HG02840 (cell line): ENCODE data around the gene RELCH.
A peak's percentile ranks its signal among the peaks of the same experiment; 100 is the strongest.
"Not testable (repeated sequence)": the region's sequence is repeated elsewhere in the genome, so short reads cannot be mapped to it uniquely, and the experiment has no call there.

Experiments used
- ATAC-seq: cut with Tn5 transposase; IDR thresholded peaks from one replicate; pipeline ENCODE4 v1.9.1; 2021; ENCODE audit warnings: mild to moderate bottlenecking, moderate library complexity, moderate number of reproducible peaks; ENCODE audit not compliant: unreplicated experiment, low FRiP score

The RELCH gene, protein sequence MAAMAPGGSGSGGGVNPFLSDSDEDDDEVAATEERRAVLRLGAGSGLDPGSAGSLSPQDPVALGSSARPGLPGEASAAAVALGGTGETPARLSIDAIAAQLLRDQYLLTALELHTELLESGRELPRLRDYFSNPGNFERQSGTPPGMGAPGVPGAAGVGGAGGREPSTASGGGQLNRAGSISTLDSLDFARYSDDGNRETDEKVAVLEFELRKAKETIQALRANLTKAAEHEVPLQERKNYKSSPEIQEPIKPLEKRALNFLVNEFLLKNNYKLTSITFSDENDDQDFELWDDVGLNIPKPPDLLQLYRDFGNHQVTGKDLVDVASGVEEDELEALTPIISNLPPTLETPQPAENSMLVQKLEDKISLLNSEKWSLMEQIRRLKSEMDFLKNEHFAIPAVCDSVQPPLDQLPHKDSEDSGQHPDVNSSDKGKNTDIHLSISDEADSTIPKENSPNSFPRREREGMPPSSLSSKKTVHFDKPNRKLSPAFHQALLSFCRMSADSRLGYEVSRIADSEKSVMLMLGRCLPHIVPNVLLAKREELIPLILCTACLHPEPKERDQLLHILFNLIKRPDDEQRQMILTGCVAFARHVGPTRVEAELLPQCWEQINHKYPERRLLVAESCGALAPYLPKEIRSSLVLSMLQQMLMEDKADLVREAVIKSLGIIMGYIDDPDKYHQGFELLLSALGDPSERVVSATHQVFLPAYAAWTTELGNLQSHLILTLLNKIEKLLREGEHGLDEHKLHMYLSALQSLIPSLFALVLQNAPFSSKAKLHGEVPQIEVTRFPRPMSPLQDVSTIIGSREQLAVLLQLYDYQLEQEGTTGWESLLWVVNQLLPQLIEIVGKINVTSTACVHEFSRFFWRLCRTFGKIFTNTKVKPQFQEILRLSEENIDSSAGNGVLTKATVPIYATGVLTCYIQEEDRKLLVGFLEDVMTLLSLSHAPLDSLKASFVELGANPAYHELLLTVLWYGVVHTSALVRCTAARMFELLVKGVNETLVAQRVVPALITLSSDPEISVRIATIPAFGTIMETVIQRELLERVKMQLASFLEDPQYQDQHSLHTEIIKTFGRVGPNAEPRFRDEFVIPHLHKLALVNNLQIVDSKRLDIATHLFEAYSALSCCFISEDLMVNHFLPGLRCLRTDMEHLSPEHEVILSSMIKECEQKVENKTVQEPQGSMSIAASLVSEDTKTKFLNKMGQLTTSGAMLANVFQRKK

DNA sequence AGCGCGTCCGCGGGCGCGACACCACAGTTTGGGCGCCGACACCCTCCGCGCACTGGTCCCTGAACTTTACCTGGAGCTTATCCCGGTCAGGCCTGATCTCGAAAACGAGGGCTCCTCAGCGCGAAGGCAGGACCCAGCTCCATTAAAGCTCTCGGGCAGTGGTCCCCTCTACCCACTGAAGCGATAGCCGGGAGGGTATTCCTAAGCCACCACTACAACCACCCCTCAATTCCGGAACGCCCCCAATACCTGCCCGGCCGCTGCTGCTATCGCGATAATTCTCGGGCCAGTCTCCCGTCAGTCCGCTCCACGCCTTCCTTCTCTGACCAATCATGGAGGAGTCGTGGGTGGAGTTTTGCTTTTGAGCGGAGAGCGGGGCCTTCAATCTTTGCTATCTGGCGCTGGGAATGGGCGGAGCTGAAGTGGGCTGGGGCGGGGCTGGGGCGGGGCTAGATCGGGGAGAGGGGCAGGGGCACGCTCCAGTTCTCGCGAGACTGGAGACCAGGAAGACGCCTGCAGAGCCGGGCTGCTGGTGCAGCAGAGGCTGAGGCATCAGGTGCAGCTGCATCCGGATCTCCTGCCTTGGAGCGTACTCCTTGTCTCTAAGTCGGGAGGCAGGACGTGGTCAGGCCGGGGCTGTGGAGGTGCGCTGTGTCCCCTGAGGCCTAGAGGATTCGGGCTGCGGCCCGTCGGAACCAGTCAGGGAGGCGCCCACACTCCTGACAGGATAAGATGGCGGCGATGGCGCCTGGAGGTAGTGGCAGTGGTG lies at the start of gene RELCH, which contains the start of gene PIGN:
RELCH (plus strand) TSS at position 482 of the 769 bp plus-strand sequence; CDS start at position 733, 251 bp downstream.
PIGN (minus strand) TSS at position 283 of the 769 bp plus-strand sequence. CDS start 25,703 bp downstream, outside the sequence.
- ATAC-seq, result peak; percentile 94

DNA sequence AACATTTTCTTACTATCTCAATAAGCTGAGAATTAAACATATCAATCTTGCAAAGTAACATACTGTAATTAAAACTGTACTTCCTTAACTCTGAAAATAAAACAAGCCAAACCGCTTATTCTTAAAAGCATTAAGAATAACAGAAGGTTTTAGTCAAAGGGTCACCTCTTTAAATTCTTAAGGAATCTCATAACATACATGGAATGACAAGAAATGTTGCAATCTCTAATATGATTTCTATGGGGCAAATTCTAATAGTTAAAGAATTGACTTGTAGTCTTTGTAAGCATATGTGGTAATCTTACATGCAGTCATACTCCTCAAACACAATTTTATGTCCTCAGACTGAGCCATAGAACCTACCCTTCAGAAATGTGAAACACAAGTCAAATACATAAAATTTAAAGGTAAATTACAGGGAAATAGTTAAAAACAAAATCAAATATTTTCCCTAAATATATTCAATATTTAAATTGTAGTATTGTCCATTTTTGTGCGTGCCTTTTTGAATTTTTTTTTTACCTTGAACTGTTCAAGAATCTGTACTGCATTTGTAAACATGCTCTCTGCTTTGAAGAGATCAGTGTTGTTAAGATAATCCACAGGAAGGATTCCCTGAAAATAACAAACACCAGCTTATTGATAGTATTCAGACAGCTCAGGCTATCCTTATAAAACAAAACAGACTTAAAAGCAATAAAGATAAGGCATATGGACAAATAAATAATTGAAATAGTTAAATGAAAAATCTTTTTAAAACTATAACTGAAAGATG lies 48.4 kb upstream of the RELCH start:
- ATAC-seq, result no peak

DNA sequence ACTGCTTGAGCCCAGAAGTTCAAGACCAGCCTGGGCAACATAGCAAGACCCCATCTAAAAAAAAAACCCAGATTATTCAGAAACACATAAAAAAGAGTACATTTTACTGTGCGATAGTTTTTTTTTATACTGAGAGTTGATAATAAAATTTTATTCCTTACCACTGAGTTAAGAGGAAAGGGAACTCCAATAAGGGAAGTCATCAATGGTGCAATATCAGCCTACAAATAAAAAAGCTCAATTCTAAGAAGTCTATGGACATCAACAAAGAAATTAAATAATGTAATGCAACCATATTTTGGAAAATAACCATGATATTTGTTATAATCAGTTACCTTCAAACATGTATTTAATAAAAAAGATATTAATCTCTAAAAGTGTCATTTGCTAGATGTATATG lies 46.8 kb upstream of the RELCH start:
- ATAC-seq, result no peak

DNA sequence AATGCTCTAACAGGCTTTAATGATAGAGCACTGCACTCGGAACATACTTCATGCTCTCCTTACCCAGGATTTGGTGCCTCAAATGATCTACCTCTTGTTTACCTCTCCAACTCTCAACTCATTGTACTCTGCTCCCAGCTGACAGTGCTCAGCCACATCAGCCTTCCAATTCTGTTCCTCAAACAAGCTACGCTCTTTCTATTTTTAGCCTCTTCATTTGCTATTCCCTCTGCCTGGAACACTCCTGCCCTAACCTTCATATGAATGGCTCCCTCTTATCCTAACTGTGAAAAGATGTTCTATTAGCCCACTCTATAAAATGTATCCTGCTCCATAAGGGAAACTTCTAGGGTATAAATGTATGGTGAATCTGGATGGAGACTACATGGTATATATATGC lies 42.7 kb upstream of the RELCH start:
- ATAC-seq, result no peak

DNA sequence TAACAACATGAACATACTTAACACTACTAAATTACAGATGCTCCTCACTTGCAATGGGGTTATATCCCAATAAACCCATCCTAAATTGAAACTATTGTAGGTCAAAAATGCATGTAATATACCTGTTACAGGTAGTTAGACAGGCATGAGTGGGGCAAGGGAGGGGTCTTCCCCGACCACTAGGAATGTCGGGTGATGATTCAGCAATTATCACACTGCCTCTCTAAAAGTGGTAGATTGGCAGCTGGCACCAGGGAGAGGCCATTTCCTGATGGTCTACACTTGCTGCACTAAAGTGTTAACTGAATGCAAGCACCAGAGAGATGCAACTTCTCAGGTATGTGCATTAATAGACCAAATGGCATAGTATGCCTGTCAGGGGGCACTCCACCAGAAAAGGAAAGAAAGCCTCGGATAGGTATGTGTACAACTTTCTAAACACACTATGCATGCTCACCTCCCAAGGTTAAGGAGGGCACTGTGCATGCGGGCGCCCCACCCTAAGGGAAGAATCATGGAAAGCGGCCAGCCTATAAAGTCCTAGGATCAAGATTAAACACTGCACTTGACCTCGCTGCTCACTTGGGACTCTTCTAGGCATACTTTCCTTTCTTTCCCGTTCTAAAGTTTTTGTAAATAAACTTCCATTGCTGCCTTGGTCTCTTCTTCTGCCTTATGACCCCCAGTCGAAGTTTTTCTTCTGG lies 35.8 kb upstream of the RELCH start:
- no peak for ATAC-seq

DNA sequence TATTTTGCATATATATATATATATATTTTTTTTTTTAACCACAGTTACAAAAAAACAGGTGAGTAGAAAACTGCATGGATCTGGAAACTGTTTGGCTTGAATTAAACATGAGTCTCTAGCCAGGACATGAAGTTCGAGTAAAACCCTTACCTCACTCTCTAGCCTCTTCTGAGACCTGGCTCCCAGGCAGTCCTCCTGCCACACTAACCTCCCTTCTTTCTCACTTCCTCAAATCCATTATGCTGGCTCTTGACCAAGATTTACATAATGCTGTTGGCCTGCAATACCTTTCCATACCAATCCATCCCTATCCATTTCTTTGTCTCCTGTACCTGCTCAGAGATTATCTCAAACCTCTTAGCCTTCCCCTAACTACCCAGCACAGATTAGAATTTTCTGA lies 34.2 kb upstream of the RELCH start:
- no peak for ATAC-seq

DNA sequence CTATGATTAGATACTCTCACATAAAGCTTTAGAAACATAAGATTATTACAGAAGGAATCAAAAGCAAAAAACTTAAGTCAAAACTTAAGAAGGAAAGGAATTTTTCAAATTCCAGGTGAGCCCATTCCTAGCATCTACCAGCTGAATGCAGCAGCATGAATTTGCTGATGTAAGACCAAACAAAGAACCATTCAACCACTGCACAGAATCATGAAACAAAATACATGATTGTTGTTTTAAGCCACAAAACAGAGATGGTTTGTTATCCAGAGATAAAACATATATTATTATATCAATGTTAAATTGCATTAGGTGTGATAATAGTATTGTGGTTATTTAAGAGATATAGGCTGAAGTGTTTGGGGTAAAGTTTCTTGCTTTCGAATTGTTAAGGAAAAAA lies 29.2 kb upstream of the RELCH start:
- no peak for ATAC-seq

DNA sequence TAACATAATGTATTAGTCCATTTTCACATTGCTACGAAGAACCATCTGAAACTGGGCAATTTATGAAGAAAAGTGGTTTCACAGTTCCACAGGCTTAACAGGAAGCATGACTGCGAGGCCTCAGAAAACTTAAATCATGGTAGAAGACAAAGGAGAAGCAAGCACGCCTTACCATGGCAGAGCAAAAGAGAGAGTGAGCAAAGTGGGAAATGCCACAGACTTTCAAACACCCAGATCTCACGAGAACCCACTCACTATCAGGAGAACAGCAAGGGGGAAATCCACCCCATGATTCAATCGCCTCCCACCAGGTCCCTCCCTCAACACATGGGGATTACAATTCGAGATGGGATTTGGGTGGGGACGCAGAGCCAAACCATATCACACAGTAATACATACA lies 22.7 kb upstream of the RELCH start:
- ATAC-seq, result no peak

DNA sequence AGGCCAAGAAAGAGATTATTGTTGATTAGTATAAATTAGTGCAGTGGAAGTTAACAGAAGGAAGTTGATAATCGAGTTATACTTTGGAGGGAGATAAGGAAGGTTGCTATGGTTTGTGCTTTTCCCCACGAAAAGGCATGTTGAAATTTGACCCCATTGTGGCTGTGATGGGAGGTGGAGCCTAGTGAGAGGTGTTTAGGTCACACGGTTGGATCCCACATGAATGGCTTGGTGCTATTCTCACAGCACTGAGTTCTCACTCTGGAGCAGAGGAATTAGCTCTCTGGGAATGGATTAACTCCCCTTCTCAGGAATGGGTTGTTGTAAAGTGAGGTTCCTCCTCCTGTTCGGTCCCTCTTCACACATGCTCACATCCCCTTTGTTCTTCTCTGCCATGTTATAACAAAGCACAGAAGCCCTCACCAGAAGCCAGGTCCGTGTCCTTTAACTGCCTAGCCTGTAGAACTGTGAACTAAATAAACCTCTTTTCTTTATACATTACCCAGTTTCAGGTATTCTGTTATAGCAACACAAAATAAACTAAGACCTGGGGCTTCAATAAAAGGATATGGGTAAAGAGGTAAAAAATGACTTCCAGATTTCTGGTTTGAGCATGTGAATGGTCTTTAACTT lies 22.1 kb upstream of the RELCH start:
- no peak for ATAC-seq

DNA sequence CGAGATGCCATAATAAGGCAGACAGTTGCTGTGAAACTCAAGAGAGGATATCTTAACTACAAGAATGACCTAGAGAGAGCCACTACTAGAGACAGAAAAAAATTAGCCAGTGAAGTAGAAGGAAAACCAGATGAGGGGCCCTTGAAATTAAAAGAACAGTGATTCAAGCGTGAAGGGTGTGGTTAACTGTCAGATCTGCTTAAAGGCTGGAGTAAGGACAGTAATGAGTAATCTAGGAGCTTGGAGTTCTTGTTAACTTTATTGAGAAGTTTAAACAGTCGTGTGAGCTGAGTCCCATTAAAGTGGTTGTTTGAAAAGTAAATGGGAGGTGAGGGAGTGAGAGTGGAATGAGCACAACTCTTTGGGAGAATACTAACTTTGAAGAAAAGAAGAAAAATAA lies 21.5 kb upstream of the RELCH start:
- ATAC-seq, result no peak

DNA sequence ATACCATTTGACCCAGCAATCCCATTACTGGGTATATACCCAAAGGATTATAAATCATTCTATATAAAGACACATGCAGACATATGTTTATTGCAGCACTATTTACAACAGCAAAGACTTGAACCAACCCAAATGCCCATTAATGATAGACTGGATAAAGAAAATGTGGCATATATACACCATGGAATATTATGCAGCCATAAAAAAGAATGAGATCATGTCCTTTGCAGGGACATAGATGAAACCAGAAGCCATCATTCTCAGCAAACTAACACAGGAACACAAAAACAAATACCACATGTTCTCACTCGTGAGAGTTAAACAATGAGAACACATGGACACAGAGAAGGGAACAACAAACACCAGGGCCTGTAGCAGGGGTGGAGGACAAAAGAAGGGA lies 20.5 kb upstream of the RELCH start:
- ATAC-seq, result not testable (repeated sequence)

DNA sequence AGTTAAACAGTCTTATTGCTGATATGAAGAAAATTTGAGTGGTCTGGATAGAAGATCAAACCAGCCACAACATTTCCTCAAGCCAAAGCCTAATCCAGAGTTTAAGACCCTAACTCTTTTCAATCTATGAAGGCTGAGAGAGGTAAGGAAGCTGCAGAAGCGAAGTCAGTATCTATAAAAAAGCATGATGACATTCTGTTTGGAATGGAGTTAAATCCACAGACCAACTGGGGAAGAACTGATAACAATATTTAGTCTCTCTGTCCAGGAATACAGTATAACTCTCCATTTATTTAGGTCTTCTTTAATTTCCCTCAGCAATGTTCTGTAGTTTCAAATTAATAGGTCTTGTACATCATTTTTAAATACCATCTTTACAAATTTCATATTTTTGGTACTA lies 16.2 kb upstream of the RELCH start:
- no peak for ATAC-seq

DNA sequence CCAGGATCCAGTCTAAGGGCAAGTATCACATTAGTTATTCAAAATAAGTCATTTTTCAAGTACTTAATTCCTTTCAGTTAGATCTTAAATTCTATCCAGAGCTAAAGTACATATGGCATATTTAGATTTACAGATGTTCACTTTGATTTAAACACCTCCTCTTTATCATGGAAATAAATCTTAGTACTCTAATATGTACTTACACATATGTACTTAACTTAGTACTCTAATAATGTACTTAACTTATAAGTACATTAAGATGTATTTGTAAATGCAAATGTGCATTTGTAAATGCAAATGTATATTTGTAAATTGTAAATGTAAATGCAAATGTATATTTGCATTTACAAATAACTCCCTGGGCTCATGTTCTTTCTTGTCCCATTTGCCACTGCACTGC lies 14.8 kb upstream of the RELCH start:
- ATAC-seq, result no peak

DNA sequence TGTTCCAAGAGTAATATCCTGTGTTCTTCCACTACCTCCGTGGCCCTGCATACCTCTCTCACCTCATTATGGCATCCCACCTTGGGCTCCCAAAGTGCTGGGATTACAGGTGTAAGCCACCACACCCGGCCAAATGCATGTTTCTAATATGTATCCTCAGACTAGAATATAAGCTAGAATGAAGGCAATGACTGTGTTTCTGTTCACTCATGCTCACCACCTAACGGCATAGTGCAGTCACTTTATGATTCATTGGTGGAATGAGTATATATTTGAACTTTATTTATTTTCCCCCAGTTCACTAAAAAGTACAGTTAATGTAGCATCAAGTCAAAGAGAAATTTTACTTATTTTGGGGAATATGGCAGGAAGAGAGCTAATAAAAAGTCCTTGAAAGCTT lies 11.5 kb upstream of the RELCH start:
- no peak for ATAC-seq

DNA sequence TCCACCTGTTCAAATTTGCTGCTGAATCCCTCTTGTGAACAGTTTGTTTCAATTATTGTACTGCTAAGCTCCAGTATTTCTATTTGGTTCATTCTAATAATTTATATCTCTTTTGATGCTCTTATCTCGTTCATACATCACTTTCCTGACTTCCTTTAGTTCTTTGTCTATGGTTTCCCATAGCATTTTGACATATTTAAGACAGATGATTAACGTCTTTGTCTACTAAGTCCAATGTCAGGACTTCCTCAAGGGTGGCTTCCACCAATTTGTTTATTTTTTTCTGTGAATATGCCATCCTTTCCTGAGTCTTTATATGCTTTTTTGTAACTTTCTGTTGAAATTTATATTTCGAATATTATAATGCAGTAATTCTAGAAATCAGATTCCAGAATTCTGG lies 9.8 kb upstream of the RELCH start:
- ATAC-seq, result no peak

DNA sequence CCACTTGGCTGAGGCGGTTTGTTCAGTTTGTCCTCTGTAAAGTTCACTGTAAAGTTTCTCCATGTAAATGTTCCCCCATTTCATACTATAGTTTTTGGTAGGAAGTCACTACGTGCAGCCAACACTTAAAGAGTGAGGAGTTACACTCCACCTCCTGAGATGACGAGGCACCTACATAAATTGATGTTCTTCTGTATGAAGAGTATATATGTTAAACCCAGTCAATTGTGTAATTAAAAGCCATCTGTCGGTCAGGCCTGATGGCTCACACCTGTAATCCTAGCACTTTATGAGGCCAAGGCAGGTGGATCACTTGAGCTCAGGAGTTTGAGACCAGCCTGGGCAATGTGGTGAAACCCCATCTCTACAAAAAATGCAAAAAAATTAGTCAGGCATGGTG lies 7.8 kb upstream of the RELCH start:
- no peak for ATAC-seq

DNA sequence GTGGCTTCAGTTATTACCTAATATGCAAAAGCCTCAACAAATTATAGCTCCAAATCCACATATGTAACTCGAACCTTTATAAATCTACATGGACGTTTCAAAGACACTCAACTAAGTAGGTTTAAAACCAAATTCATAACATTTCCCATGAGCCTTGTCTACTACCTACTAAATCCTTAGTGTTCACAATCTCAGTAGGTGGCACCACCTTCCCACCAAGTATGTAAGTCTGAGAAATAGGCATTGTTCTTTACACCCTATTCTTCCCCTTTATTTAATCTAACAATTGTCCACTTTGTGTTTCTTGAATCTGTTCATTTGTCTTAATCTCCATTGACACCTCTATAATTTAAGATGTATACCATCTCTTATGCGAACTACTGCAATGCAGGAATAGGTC lies 4.8 kb upstream of the RELCH start:
- no peak for ATAC-seq

DNA sequence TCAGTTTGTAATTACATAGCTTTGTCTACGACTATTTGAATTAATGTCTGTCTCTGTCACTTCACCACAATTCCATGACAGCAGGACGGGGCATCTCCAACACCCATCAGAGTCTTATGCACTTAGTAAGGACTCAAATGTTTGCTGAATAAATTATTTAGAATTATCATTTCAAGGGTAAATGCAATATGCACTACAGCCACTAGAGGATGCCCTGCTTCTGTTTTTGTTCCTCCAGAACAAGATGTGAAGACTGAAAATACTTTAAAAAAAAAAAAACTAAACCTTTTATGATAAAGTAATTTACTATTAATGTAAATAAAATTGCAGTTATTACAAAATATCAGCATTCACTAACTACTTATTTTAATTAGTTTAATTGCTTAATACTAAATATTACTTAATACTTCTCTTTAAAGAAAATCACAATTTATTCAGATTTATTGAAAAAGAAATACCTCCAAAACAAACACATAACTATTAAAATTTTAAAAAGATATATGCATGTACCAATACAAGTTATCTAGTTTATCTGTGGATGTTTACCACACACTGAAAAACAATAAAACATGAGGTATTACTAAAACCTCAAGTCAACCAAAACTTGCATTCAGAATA lies 3.4 kb upstream of the RELCH start:
- ATAC-seq, result no peak
